ENCODE results near the gene PRELID2. TPM values are rescaled to one million over a fixed set of nuclear protein-coding genes. Genes with fewer than 3 reads are reported as not detected.

The PRELID2 gene
- polyA plus RNA-seq, 1 of the 3 experiments (the other 2 are of a cell fraction), result 5.3 TPM

- H3K27ac ChIP-seq (ENCODE audit: low read depth in 2 of 2, low read length in 1 of 2), result no peak overlapping the region
- ChIA-PET POLR2A (no interaction called here), CTCF (no interaction called here)
- no peaks in the 10 kb centered on the region for H3K9me3 ChIP-seq
- no peak overlapping the region for H3K4me3 ChIP-seq (ENCODE audit: low read depth in 2 of 2, low read length in 1 of 2)
- H3K9me2 ChIP-seq, result no peaks in the 10 kb centered on the region
- TF ChIP-seq MXI1 (IDR thresholded peaks at IDR 0.05; ENCODE audit: low read depth, low read length) (no peak), NRF1 (IDR thresholded peaks at IDR 0.05; ENCODE audit: low read depth, low read length) (no peak), TEAD4 (IDR thresholded peaks at IDR 0.05; ENCODE audit: borderline replicate concordance, insufficient read depth) (no peak), MAX (IDR thresholded peaks at IDR 0.05; ENCODE audit: low read depth) (no peak), USF1 (IDR thresholded peaks at IDR 0.05; ENCODE audit: borderline replicate concordance, low read depth) (no peak), RXRA (IDR thresholded peaks at IDR 0.05; ENCODE audit: borderline replicate concordance, low read depth) (no peak), YY1 (IDR thresholded peaks at IDR 0.05; ENCODE audit: low read depth) (no peak), ELF1 (IDR thresholded peaks at IDR 0.05) (no peak), FOSL2 (IDR thresholded peaks at IDR 0.05; ENCODE audit: borderline replicate concordance, low read depth) (no peak), MEF2A (IDR thresholded peaks at IDR 0.05; ENCODE audit: borderline replicate concordance, low read depth) (no peak), RCOR1 (IDR thresholded peaks at IDR 0.05; ENCODE audit: low read length) (no peak), RAD21 (IDR thresholded peaks at IDR 0.05; ENCODE audit: low read length) (no peak), CHD2 (IDR thresholded peaks at IDR 0.05; ENCODE audit: low read length, partially characterized antibody) (no peak), GABPA (IDR thresholded peaks at IDR 0.05; ENCODE audit: low read depth) (no peak), TAF1 (IDR thresholded peaks at IDR 0.05; ENCODE audit: borderline replicate concordance, low read depth, low read length) (no peak), EZH2phosphoT487 (IDR thresholded peaks at IDR 0.05; ENCODE audit: borderline replicate concordance, low read depth) (no peak), POLR2AphosphoS5 (IDR thresholded peaks at IDR 0.05; ENCODE audit: low read depth, low read length) (no peak)
- TF ChIP-seq, protein P1, sequence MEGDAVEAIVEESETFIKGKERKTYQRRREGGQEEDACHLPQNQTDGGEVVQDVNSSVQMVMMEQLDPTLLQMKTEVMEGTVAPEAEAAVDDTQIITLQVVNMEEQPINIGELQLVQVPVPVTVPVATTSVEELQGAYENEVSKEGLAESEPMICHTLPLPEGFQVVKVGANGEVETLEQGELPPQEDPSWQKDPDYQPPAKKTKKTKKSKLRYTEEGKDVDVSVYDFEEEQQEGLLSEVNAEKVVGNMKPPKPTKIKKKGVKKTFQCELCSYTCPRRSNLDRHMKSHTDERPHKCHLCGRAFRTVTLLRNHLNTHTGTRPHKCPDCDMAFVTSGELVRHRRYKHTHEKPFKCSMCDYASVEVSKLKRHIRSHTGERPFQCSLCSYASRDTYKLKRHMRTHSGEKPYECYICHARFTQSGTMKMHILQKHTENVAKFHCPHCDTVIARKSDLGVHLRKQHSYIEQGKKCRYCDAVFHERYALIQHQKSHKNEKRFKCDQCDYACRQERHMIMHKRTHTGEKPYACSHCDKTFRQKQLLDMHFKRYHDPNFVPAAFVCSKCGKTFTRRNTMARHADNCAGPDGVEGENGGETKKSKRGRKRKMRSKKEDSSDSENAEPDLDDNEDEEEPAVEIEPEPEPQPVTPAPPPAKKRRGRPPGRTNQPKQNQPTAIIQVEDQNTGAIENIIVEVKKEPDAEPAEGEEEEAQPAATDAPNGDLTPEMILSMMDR (IDR thresholded peaks at IDR 0.05), result no peak
- TF ChIP-seq, protein P2, sequence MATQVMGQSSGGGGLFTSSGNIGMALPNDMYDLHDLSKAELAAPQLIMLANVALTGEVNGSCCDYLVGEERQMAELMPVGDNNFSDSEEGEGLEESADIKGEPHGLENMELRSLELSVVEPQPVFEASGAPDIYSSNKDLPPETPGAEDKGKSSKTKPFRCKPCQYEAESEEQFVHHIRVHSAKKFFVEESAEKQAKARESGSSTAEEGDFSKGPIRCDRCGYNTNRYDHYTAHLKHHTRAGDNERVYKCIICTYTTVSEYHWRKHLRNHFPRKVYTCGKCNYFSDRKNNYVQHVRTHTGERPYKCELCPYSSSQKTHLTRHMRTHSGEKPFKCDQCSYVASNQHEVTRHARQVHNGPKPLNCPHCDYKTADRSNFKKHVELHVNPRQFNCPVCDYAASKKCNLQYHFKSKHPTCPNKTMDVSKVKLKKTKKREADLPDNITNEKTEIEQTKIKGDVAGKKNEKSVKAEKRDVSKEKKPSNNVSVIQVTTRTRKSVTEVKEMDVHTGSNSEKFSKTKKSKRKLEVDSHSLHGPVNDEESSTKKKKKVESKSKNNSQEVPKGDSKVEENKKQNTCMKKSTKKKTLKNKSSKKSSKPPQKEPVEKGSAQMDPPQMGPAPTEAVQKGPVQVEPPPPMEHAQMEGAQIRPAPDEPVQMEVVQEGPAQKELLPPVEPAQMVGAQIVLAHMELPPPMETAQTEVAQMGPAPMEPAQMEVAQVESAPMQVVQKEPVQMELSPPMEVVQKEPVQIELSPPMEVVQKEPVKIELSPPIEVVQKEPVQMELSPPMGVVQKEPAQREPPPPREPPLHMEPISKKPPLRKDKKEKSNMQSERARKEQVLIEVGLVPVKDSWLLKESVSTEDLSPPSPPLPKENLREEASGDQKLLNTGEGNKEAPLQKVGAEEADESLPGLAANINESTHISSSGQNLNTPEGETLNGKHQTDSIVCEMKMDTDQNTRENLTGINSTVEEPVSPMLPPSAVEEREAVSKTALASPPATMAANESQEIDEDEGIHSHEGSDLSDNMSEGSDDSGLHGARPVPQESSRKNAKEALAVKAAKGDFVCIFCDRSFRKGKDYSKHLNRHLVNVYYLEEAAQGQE (IDR thresholded peaks at IDR 0.05; ENCODE audit: low read depth, low read length), result no peak
- TF ChIP-seq, protein P3, sequence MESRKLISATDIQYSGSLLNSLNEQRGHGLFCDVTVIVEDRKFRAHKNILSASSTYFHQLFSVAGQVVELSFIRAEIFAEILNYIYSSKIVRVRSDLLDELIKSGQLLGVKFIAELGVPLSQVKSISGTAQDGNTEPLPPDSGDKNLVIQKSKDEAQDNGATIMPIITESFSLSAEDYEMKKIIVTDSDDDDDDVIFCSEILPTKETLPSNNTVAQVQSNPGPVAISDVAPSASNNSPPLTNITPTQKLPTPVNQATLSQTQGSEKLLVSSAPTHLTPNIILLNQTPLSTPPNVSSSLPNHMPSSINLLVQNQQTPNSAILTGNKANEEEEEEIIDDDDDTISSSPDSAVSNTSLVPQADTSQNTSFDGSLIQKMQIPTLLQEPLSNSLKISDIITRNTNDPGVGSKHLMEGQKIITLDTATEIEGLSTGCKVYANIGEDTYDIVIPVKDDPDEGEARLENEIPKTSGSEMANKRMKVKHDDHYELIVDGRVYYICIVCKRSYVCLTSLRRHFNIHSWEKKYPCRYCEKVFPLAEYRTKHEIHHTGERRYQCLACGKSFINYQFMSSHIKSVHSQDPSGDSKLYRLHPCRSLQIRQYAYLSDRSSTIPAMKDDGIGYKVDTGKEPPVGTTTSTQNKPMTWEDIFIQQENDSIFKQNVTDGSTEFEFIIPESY (IDR thresholded peaks at IDR 0.05; ENCODE audit: borderline replicate concordance, low read depth), result no peak
- H3K4me2 ChIP-seq, result no peak overlapping the region
- H3K27me3 ChIP-seq (ENCODE audit: insufficient read depth), result no peaks in the 10 kb centered on the region
- H3K9ac ChIP-seq, result no peak overlapping the region
- peaks cover 4% of the 10 kb centered on the region for H3F3A ChIP-seq (replicated peaks; ENCODE audit: insufficient read depth)
- WGBS (ENCODE audit: low lambda C conversion rate), result 50% methylated on average over 3 of the region's 3 CpGs
- DNase-seq, result no peak
- no peak overlapping the region for H2AFZ ChIP-seq (ENCODE audit: low read depth)
- H4K20me1 ChIP-seq (ENCODE audit: insufficient read depth), result no peaks in the 10 kb centered on the region
- H3K4me1 ChIP-seq (ENCODE audit: control insufficient read depth in 1 of 2, insufficient read depth in 2 of 2, low read depth in 1 of 2, low read length in 1 of 2), result peaks cover 0 to 6% of the 10 kb centered on the region in 2 experiments; a peak in 2 of 4 replicates
- no peaks in the 10 kb centered on the region for H3K79me2 ChIP-seq (ENCODE audit: insufficient read depth)
- H3K36me3 ChIP-seq (replicated peaks in 1 of 2; ENCODE audit: control insufficient read depth in 1 of 2, insufficient read depth in 2 of 2, low read length in 1 of 2), result no peaks in the 10 kb centered on the region
These were observed 27.9 kb upstream of the PRELID2 start for GRCh38 chr5:145863003-145863402.

All from SK-N-SH (cell line).